ENCODE data around the gene CCDC194. TPM values are rescaled to one million over a fixed set of nuclear protein-coding genes. Genes with fewer than 3 reads are reported as not detected.
A peak's percentile ranks its signal among the peaks of the same experiment; 100 is the strongest.

The CCDC194 gene
- total and polyA plus RNA-seq, 2 of the 13 experiments (the other 11 are each of a cell fraction or from before 2014, with no cell fraction given) = 0.13 to 0.21 TPM

DNA sequence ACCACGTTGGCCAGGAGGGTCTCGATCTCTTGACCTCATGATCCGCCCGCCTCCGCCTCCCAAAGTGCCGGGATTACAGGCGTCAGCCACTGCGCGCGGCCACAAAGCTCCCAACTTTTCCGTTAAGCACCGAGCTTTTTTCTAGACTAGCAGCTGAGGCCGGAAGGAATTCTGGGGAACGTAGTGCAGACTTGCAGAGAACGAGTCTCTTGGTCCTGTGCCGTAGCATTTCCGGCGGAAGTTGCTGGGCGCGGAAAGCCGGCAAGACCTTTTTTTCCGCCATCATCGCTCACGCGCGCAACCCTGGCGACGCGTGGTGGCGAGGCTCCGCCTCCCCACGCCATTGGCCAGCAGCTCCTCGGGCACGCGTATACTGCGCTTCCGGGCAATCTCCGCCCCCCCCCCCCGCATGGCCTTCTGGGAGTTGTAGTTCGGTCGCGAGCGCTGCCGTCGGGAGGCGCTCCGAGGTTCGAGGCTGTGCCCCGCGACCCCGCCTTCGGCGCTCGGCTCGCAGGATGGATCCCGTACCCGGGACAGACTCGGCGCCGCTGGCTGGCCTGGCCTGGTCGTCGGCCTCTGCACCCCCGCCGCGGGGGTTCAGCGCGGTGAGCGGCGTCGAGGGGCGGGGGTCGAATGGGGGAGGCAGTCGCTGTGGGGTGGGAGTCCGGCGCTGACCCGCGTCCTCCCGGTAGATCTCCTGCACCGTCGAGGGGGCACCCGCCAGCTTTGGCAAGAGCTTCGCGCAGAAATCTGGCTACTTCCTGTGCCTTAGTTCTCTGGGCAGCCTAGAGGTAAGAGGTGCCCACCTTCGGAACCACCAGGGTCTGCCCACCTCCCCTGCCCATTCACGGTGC, 25.9 kb upstream of the CCDC194 start, which contains the start of gene MVB12A (continued):
- TF ChIP-seq, protein P1, sequence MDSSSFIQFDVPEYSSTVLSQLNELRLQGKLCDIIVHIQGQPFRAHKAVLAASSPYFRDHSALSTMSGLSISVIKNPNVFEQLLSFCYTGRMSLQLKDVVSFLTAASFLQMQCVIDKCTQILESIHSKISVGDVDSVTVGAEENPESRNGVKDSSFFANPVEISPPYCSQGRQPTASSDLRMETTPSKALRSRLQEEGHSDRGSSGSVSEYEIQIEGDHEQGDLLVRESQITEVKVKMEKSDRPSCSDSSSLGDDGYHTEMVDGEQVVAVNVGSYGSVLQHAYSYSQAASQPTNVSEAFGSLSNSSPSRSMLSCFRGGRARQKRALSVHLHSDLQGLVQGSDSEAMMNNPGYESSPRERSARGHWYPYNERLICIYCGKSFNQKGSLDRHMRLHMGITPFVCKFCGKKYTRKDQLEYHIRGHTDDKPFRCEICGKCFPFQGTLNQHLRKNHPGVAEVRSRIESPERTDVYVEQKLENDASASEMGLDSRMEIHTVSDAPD (CRISPR knock-in tag; IDR thresholded peaks at IDR 0.05) = peak; percentile 40; the same call in 1 of the 2 replicates
- TF ChIP-seq, protein P2, sequence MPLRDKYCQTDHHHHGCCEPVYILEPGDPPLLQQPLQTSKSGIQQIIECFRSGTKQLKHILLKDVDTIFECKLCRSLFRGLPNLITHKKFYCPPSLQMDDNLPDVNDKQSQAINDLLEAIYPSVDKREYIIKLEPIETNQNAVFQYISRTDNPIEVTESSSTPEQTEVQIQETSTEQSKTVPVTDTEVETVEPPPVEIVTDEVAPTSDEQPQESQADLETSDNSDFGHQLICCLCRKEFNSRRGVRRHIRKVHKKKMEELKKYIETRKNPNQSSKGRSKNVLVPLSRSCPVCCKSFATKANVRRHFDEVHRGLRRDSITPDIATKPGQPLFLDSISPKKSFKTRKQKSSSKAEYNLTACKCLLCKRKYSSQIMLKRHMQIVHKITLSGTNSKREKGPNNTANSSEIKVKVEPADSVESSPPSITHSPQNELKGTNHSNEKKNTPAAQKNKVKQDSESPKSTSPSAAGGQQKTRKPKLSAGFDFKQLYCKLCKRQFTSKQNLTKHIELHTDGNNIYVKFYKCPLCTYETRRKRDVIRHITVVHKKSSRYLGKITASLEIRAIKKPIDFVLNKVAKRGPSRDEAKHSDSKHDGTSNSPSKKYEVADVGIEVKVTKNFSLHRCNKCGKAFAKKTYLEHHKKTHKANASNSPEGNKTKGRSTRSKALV (CRISPR knock-in tag; IDR thresholded peaks at IDR 0.05) = 0 out of 2 replicates have a peak, but pooled peaks have one; percentile 60
- TF ChIP-seq GATAD1 (CRISPR knock-in tag; IDR thresholded peaks at IDR 0.05) = peak; percentile 85
- TF ChIP-seq, protein P3, sequence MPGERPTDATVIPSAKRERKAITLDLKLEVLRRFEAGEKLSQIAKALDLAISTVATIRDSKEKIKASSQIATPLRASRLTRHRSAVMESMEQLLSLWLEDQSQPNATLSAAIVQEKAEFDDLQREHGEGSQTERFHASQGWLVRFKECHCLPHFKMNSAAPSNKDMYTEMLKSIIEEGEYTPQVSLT (CRISPR knock-in tag; IDR thresholded peaks at IDR 0.05; ENCODE audit: borderline replicate concordance, low read depth) = no peak
- no peak for TF ChIP-seq ZBTB42 (CRISPR knock-in tag; IDR thresholded peaks at IDR 0.05)
- 0 out of 2 replicates have a peak, but pooled peaks have one; percentile 14 for TF ChIP-seq HNF4A (CRISPR knock-in tag; IDR thresholded peaks at IDR 0.05)
- TF ChIP-seq ZNF556 (CRISPR knock-in tag; IDR thresholded peaks at IDR 0.05; ENCODE audit: borderline replicate concordance) = peak; percentile 75; the same call in 1 of the 2 replicates
- no peak for TF ChIP-seq CENPT (CRISPR knock-in tag; IDR thresholded peaks at IDR 0.05; ENCODE audit: low read depth)
- no peak for TF ChIP-seq STAT5B (CRISPR knock-in tag; IDR thresholded peaks at IDR 0.05)
- peak; percentile 95 for TF ChIP-seq GABPA (IDR thresholded peaks at IDR 0.05; ENCODE audit: low read depth, low read length)
- peak; percentile 97 for TF ChIP-seq GABPA (CRISPR knock-in tag; IDR thresholded peaks at IDR 0.05; ENCODE audit: low read depth)
- TF ChIP-seq, protein P4, sequence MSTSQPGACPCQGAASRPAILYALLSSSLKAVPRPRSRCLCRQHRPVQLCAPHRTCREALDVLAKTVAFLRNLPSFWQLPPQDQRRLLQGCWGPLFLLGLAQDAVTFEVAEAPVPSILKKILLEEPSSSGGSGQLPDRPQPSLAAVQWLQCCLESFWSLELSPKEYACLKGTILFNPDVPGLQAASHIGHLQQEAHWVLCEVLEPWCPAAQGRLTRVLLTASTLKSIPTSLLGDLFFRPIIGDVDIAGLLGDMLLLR (CRISPR knock-in tag; IDR thresholded peaks at IDR 0.05) = no peak
- TF ChIP-seq, protein P5, sequence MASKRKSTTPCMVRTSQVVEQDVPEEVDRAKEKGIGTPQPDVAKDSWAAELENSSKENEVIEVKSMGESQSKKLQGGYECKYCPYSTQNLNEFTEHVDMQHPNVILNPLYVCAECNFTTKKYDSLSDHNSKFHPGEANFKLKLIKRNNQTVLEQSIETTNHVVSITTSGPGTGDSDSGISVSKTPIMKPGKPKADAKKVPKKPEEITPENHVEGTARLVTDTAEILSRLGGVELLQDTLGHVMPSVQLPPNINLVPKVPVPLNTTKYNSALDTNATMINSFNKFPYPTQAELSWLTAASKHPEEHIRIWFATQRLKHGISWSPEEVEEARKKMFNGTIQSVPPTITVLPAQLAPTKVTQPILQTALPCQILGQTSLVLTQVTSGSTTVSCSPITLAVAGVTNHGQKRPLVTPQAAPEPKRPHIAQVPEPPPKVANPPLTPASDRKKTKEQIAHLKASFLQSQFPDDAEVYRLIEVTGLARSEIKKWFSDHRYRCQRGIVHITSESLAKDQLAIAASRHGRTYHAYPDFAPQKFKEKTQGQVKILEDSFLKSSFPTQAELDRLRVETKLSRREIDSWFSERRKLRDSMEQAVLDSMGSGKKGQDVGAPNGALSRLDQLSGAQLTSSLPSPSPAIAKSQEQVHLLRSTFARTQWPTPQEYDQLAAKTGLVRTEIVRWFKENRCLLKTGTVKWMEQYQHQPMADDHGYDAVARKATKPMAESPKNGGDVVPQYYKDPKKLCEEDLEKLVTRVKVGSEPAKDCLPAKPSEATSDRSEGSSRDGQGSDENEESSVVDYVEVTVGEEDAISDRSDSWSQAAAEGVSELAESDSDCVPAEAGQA (IDR thresholded peaks at IDR 0.05; ENCODE audit: low read depth) = peak; percentile 93
- TF ChIP-seq, protein P5 (CRISPR knock-in tag; IDR thresholded peaks at IDR 0.05; ENCODE audit: borderline replicate concordance) = no peak
- TF ChIP-seq FOXO1 (CRISPR knock-in tag; IDR thresholded peaks at IDR 0.05) = no peak
- TF ChIP-seq FIP1L1 (IDR thresholded peaks at IDR 0.05; ENCODE audit: borderline replicate concordance, insufficient read depth, low read depth, low read length) = no peak
- peak; percentile 18; the same call in 1 of the 2 replicates for TF ChIP-seq ZNF253 (CRISPR knock-in tag; IDR thresholded peaks at IDR 0.05; ENCODE audit: borderline replicate concordance)
- TF ChIP-seq GLI4 (CRISPR knock-in tag; IDR thresholded peaks at IDR 0.05; ENCODE audit: borderline replicate concordance) = no peak
